ENCODE data around the gene CEMP1.

- no peak for TF ChIP-seq CTCF (IDR thresholded peaks at IDR 0.05)
- no peak for TF ChIP-seq POLR2AphosphoS5 (IDR thresholded peaks at IDR 0.05)
- TF ChIP-seq EP300 (IDR thresholded peaks at IDR 0.05), result no peak
- TF ChIP-seq POLR2A (IDR thresholded peaks at IDR 0.05), result no peak
Observed at GRCh38 chr16:2529061-2529931, 1.9 kb downstream of the CEMP1 start.

Measured in suprapubic skin (tissue), 4 donors.